HepG2 (cell line): Measurements from ENCODE around the gene PPOX. TPM values are rescaled to one million over a fixed set of nuclear protein-coding genes. Genes with fewer than 3 reads are reported as not detected.
A peak's percentile ranks its signal among the peaks of the same experiment; 100 is the strongest.

ENCODE experiments used
- CREB1 ChIP-seq, 2 experiments: fragments of 450-650 bp in 1 of 2; IDR thresholded peaks; 2 replicates each; pipeline ENCODE4 v1.6.1; 2016 to 2017; ENCODE audit warnings: control low read depth in 1 of 2, mild to moderate bottlenecking in 1 of 2, missing compliant biosample characterization in 1 of 2, missing genetic modification characterization in 1 of 2
- E2F5 ChIP-seq: sonication (generic); formaldehyde crosslinking; conservative IDR thresholded peaks from 2 replicates; pipeline ENCODE4 v1.4.0; 2020; ENCODE audit warnings: missing genetic modification reagents
- ERF ChIP-seq: IDR thresholded peaks from 2 replicates; pipeline ENCODE4 v1.6.1; 2018; ENCODE audit warnings: missing biosample characterization, missing genetic modification reagents
- ETV6 ChIP-seq: sonication (generic); formaldehyde crosslinking; conservative IDR thresholded peaks from 2 replicates; pipeline ENCODE4 v1.4.0; 2020; ENCODE audit warnings: missing genetic modification reagents
- GMEB1 ChIP-seq: sonication (generic); formaldehyde crosslinking; IDR thresholded peaks from 2 replicates; pipeline ENCODE4 v1.5.1; 2020; ENCODE audit warnings: missing genetic modification reagents, mild to moderate bottlenecking, borderline replicate concordance
- GTF2F1 ChIP-seq: fragments of 150-350 bp; IDR thresholded peaks from 2 replicates; pipeline ENCODE4 v1.6.1; 2014; ENCODE audit warnings: low read length
- KLF11 ChIP-seq: IDR thresholded peaks from 2 replicates; pipeline ENCODE4 v1.6.1; 2016; ENCODE audit warnings: missing compliant biosample characterization
- MAZ ChIP-seq, 2 experiments: sonication (generic) in 1 of 2; formaldehyde crosslinking in 1 of 2; IDR thresholded peaks; 2 replicates each; pipeline versions ENCODE4 v1.5.0 to v1.6.1; 2012 to 2020; ENCODE audit warnings: low read depth in 2 of 2, mild to moderate bottlenecking in 2 of 2, borderline replicate concordance in 1 of 2, improper control_type of control experiment in 1 of 2, low read length in 1 of 2, missing genetic modification reagents in 1 of 2, moderate library complexity in 1 of 2
- NBN ChIP-seq: fragments of 450-650 bp; conservative IDR thresholded peaks from 2 replicates; pipeline ENCODE4 v1.6.1; 2017
- PHB2 ChIP-seq: fragments of 450-650 bp; IDR thresholded peaks from 2 replicates; pipeline ENCODE4 v1.6.1; 2018; ENCODE audit not compliant: partially characterized antibody
- RBM39 ChIP-seq: fragments of 200-400 bp; formaldehyde crosslinking; IDR thresholded peaks from one replicate; pipeline ENCODE4 v1.6.1; 2018; ENCODE audit warnings: antibody characterized with exemption, mild to moderate bottlenecking, low read depth, low read length; ENCODE audit not compliant: poor library complexity, severe bottlenecking
- RELA ChIP-seq: sonication (generic); formaldehyde crosslinking; IDR thresholded peaks from 2 replicates; pipeline ENCODE4 v1.4.0; 2020; ENCODE audit warnings: missing genetic modification reagents
- SALL1 ChIP-seq: sonication (generic); formaldehyde crosslinking; IDR thresholded peaks from 2 replicates; pipeline ENCODE4 v1.8.0; 2022; ENCODE audit warnings: mild to moderate bottlenecking, missing genetic modification reagents
- TAF15 ChIP-seq: fragments of 200-400 bp; formaldehyde crosslinking; IDR thresholded peaks from one replicate; pipeline ENCODE4 v1.6.1; 2018; ENCODE audit warnings: mild to moderate bottlenecking, low read depth, low read length; ENCODE audit not compliant: poor library complexity, severe bottlenecking
- TOPORS ChIP-seq: sonication (generic); formaldehyde crosslinking; IDR thresholded peaks from 2 replicates; pipeline ENCODE4 v1.8.0; 2023; ENCODE audit warnings: mild to moderate bottlenecking, missing genetic modification reagents
- ZBTB46 ChIP-seq: sonication (generic); formaldehyde crosslinking; IDR thresholded peaks from 2 replicates; pipeline ENCODE4 v1.4.0; 2020; ENCODE audit warnings: mild to moderate bottlenecking, missing genetic modification reagents, borderline replicate concordance
- ZNF276 ChIP-seq: sonication (generic); formaldehyde crosslinking; IDR thresholded peaks from 2 replicates; pipeline ENCODE4 v1.4.0; 2020; ENCODE audit warnings: mild to moderate bottlenecking, low read depth, missing genetic modification reagents
- ZNF33B ChIP-seq: sonication (generic); formaldehyde crosslinking; IDR thresholded peaks from 2 replicates; pipeline ENCODE4 v1.5.1; 2020; ENCODE audit warnings: mild to moderate bottlenecking, missing genetic modification reagents
- ZNF451 ChIP-seq: sonication (generic); formaldehyde crosslinking; IDR thresholded peaks from 2 replicates; pipeline ENCODE4 v1.5.0; 2020; ENCODE audit warnings: mild to moderate bottlenecking, missing genetic modification reagents
- ZNF501 ChIP-seq: sonication (generic); formaldehyde crosslinking; IDR thresholded peaks from 2 replicates; pipeline ENCODE4 v1.5.1; 2020; ENCODE audit warnings: mild to moderate bottlenecking, moderate library complexity, missing genetic modification reagents
- ZNF607 ChIP-seq: sonication (generic); formaldehyde crosslinking; IDR thresholded peaks from 2 replicates; pipeline ENCODE4 v1.5.1; 2020; ENCODE audit warnings: missing genetic modification reagents, mild to moderate bottlenecking, borderline replicate concordance
- ZNF740 ChIP-seq: sonication (generic); formaldehyde crosslinking; IDR thresholded peaks from 2 replicates; pipeline ENCODE4 v1.4.0; 2020; ENCODE audit warnings: missing genetic modification reagents
- polyA plus RNA-seq, 8 experiments: library from polyadenylated mRNA; depleted of rRNA in 3 of 8; stranded (reverse) in 7 of 8; unstranded in 1 of 8; fragments of >200 nt; fragmentation: Illumina TruSeq in 4 of 8; extraction: Trizol in 4 of 8; gene quantifications; 2 replicates each; pipeline versions ENCODE4 v1.2.1 to v1.2.3, GENCODE V29; 2011 to 2016; ENCODE audit warnings: low read depth in 4 of 8, missing spikeins in 1 of 8, mixed read lengths in 1 of 8; ENCODE audit not compliant: insufficient read depth in 1 of 8
- total RNA-seq, 5 experiments: library from RNA; depleted of rRNA; stranded (reverse); fragments of >200 nt; fragmentation: Illumina TruSeq; extraction: Trizol; gene quantifications; 2 replicates each; pipeline ENCODE4 v1.2.3, GENCODE V29; 2016; ENCODE audit warnings: low read depth in 1 of 5

PPOX gene
- total and polyA plus RNA-seq, 2 of the 13 experiments (the other 11 are each of a cell fraction or from before 2014, with no cell fraction given), result 15.5 to 27.7 TPM

- TF ChIP-seq E2F5 (CRISPR knock-in tag), result no peak
- no peak for TF ChIP-seq PHB2
- peak; percentile 88 for TF ChIP-seq ZNF501 (CRISPR knock-in tag)
- TF ChIP-seq ZNF607 (CRISPR knock-in tag), result peak; percentile 36; the same call in 1 of the 2 replicates
- no peak for TF ChIP-seq NBN
- TF ChIP-seq GTF2F1, result no peak
- TF ChIP-seq RELA (CRISPR knock-in tag), result no peak
- peak; percentile 12; the same call in 1 of the 2 replicates for TF ChIP-seq ERF (CRISPR knock-in tag)
- TF ChIP-seq ZNF33B, result 0 out of 2 replicates have a peak, but pooled peaks have one; percentile 34
- peak; percentile 55; the same call in 1 of the 2 replicates for TF ChIP-seq SALL1 (CRISPR knock-in tag)
- TF ChIP-seq ZBTB46 (CRISPR knock-in tag), result no peak
- peak; percentile 84 for TF ChIP-seq TAF15
- no peak for TF ChIP-seq TOPORS (CRISPR knock-in tag)
- no peak for TF ChIP-seq ETV6 (CRISPR knock-in tag)
- TF ChIP-seq ZNF740 (CRISPR knock-in tag), result peak; percentile 90
- no peak; the same call in 1 of the 2 replicates for TF ChIP-seq MAZ (IDR thresholded peaks at IDR 0.05; ENCODE audit: borderline replicate concordance, low read depth, low read length)
- no peak for TF ChIP-seq MAZ (CRISPR knock-in tag; IDR thresholded peaks at IDR 0.05; ENCODE audit: low read depth)
- TF ChIP-seq ZNF451 (CRISPR knock-in tag), result no peak
- peak; percentile 76; the same call in 1 of the 2 replicates for TF ChIP-seq GMEB1 (CRISPR knock-in tag)
- TF ChIP-seq ZNF276, result 0 out of 2 replicates have a peak, but pooled peaks have one; percentile 39
- 0 out of 2 replicates have a peak, but pooled peaks have one; percentile 16 for TF ChIP-seq CREB1 (IDR thresholded peaks at IDR 0.05)
- no peak for TF ChIP-seq CREB1 (CRISPR knock-in tag; IDR thresholded peaks at IDR 0.05)
- TF ChIP-seq KLF11 (CRISPR knock-in tag), result no peak
- TF ChIP-seq RBM39, result peak; percentile 60
Observed at GRCh38 chr1:161159087-161159912, 6.9 kb upstream of the PPOX start, which contains the start of gene USP21 (continued).
